Neutrophil (primary cell): ENCODE results near the gene UBE2Q2.

Experiments
- H3K27ac ChIP-seq: fragments of 200-600 bp; sonication (generic); 2 replicates; pipeline ENCODE4 v1.5.1; 2016; ENCODE audit warnings: mild to moderate bottlenecking, moderate library complexity
- H3K27me3 ChIP-seq: fragments of 200-600 bp; sonication (generic); 2 replicates; pipeline ENCODE4 v1.6.0; 2016; ENCODE audit warnings: mild to moderate bottlenecking
- H3K36me3 ChIP-seq: fragments of 200-600 bp; sonication (generic); 2 replicates; pipeline ENCODE4 v1.5.1; 2017
- H3K4me1 ChIP-seq, 2 experiments: fragments of 200-600 bp in 1 of 2; sonication (generic) in 1 of 2; 1 replicate in 1 of 2; 2 replicates in 1 of 2; pipeline versions ENCODE4 v1.5.1 to v1.6.1; 2013 to 2016; ENCODE audit warnings: low read depth in 1 of 2, low read length in 1 of 2, mild to moderate bottlenecking in 1 of 2, moderate library complexity in 1 of 2; ENCODE audit not compliant: control insufficient read depth in 1 of 2, insufficient read depth in 1 of 2
- H3K4me3 ChIP-seq, 2 experiments: fragments of 200-600 bp in 1 of 2; sonication (generic) in 1 of 2; 1 replicate in 1 of 2; 2 replicates in 1 of 2; pipeline ENCODE4 v1.5.1; 2013 to 2016; ENCODE audit warnings: low read depth in 1 of 2, low read length in 1 of 2, mild to moderate bottlenecking in 1 of 2, moderate library complexity in 1 of 2
- H3K9me3 ChIP-seq: fragments of 200-600 bp; sonication (generic); 2 replicates; pipeline ENCODE4 v1.5.1; 2016
- CTCF ChIP-seq: fragments of 200-600 bp; sonication (generic); IDR thresholded peaks from 2 replicates; pipeline ENCODE4 v1.5.1; 2016; ENCODE audit warnings: antibody characterized with exemption

The UBE2Q2 gene

GRCh38 chr15:75832114-75832513 lies 11.1 kb upstream of the UBE2Q2 start:
- no peaks in the 10 kb centered on the region for H3K27me3 ChIP-seq
- H3K27ac ChIP-seq: no peak overlapping the region
- no peaks in the 10 kb centered on the region for H3K4me1 ChIP-seq
- no peaks in the 10 kb centered on the region for H3K9me3 ChIP-seq
- no peaks in the 10 kb centered on the region for H3K36me3 ChIP-seq
- no peak overlapping the region for H3K4me3 ChIP-seq
- no peak for TF ChIP-seq CTCF

- Histone ChIP-seq H3K9me3 (no peaks in the 10 kb centered on the region), H3K4me3 (no peak overlapping the region), H3K27ac (no peak overlapping the region), H3K4me1 (no peaks in the 10 kb centered on the region), H3K27me3 (no peaks in the 10 kb centered on the region), H3K36me3 (no peaks in the 10 kb centered on the region)
- no peak for TF ChIP-seq CTCF
These were observed 9.2 kb upstream of the UBE2Q2 start for GRCh38 chr15:75834021-75834420.

GRCh38 chr15:75835990-75836958 lies 7.0 kb upstream of the UBE2Q2 start:
- no peak overlapping the region for H3K27ac ChIP-seq
- no peak overlapping the region for H3K4me3 ChIP-seq
- H3K27me3 ChIP-seq: peaks cover 12% of the 10 kb centered on the region
- H3K4me1 ChIP-seq: no peaks in the 10 kb centered on the region
- no peaks in the 10 kb centered on the region for H3K36me3 ChIP-seq
- TF ChIP-seq CTCF: no peak
- no peaks in the 10 kb centered on the region for H3K9me3 ChIP-seq

GRCh38 chr15:75836959-75837334 lies 6.3 kb upstream of the UBE2Q2 start:
- Histone ChIP-seq H3K36me3 (no peaks in the 10 kb centered on the region), H3K4me1 (no peaks in the 10 kb centered on the region), H3K4me3 (no peak overlapping the region), H3K9me3 (no peaks in the 10 kb centered on the region), H3K27me3 (peaks cover 19% of the 10 kb centered on the region), H3K27ac (no peak overlapping the region)
- TF ChIP-seq CTCF: no peak

- no peaks in the 10 kb centered on the region for H3K36me3 ChIP-seq
- peaks cover 12 to 15% of the 10 kb centered on the region in 2 experiments for H3K4me1 ChIP-seq
- H3K4me3 ChIP-seq: no peak overlapping the region
- peaks cover 41% of the 10 kb centered on the region for H3K27me3 ChIP-seq
- no peak overlapping the region for H3K27ac ChIP-seq
- no peak for TF ChIP-seq CTCF
- no peaks in the 10 kb centered on the region for H3K9me3 ChIP-seq
These were observed 2.6 kb upstream of the UBE2Q2 start for GRCh38 chr15:75840659-75841058.
